Activated CD8-positive, alpha-beta memory T cell treated with anti-CD3 and anti-CD28 coated beads, Interleukin-2, amount 50 U/mL, for 1 hour (primary cell): Measurements from ENCODE around the gene TAS2R46.
"Not testable (repeated sequence)": the region's sequence is repeated elsewhere in the genome, so short reads cannot be mapped to it uniquely, and the experiment has no call there.

Source experiments
- DNase-seq: peaks from one replicate; pipeline ENCODE4 v3.0.0-alpha.2; 2020; ENCODE audit errors: extremely low read depth

Gene TAS2R46

GRCh38 chr12:11062194-11062593 lies at the start of gene TAS2R46:
Gene TAS2R46, minus strand, starts transcription at chr12:11062294. Its CDS starts 0 bp downstream, at chr12:11062294.
- DNase-seq = not testable (repeated sequence)

GRCh38 chr12:11111213-11111612 lies 49.1 kb upstream of the TAS2R46 start:
- DNase-seq = not testable (repeated sequence)

- DNase-seq = no peak
Measured at GRCh38 chr12:11108862-11109261, 46.8 kb upstream of the TAS2R46 start.

- no peak for DNase-seq
Measured at GRCh38 chr12:11107719-11108118, 45.6 kb upstream of the TAS2R46 start.

GRCh38 chr12:11106288-11106687 lies 44.2 kb upstream of the TAS2R46 start:
- no peak for DNase-seq

GRCh38 chr12:11105546-11105945 lies 43.5 kb upstream of the TAS2R46 start:
- DNase-seq = no peak

GRCh38 chr12:11094910-11095309 lies 32.8 kb upstream of the TAS2R46 start:
- DNase-seq = not testable (repeated sequence)

GRCh38 chr12:11092128-11092527 lies 30.0 kb upstream of the TAS2R46 start, which contains the start of gene TAS2R43:
Gene TAS2R43, minus strand, starts transcription at chr12:11092313. Its CDS starts 84 bp downstream, at chr12:11092229.
- DNase-seq = no peak

GRCh38 chr12:11089246-11089645 lies 27.2 kb upstream of the TAS2R46 start:
- DNase-seq = no peak

- DNase-seq = no peak
Measured at GRCh38 chr12:11085419-11085818, 23.3 kb upstream of the TAS2R46 start.

GRCh38 chr12:11081987-11082386 lies 19.9 kb upstream of the TAS2R46 start:
- no peak for DNase-seq

GRCh38 chr12:11078246-11078645 lies 16.2 kb upstream of the TAS2R46 start:
- DNase-seq = no peak

- no peak for DNase-seq
Measured at GRCh38 chr12:11075642-11076041, 13.5 kb upstream of the TAS2R46 start.

- DNase-seq = no peak
Measured at GRCh38 chr12:11071414-11071813, 9.3 kb upstream of the TAS2R46 start.

GRCh38 chr12:11070999-11071398 lies 8.9 kb upstream of the TAS2R46 start:
- no peak for DNase-seq

- DNase-seq = no peak
Measured at GRCh38 chr12:11069854-11070365, 7.8 kb upstream of the TAS2R46 start.

- DNase-seq = no peak
Measured at GRCh38 chr12:11067514-11067913, 5.4 kb upstream of the TAS2R46 start.

GRCh38 chr12:11059784-11060183 lies 2.3 kb downstream of the TAS2R46 start:
- DNase-seq = no peak

- no peak for DNase-seq
Measured at GRCh38 chr12:11059041-11059440, 3.1 kb downstream of the TAS2R46 start.

- DNase-seq = no peak
Measured at GRCh38 chr12:11055306-11055705, 6.8 kb downstream of the TAS2R46 start.

- DNase-seq = not testable (repeated sequence)
Measured at GRCh38 chr12:11049806-11050531, 12.1 kb downstream of the TAS2R46 start.

- not testable (repeated sequence) for DNase-seq
Measured at GRCh38 chr12:11041366-11041765, 20.7 kb downstream of the TAS2R46 start.

GRCh38 chr12:11040162-11040561 lies 21.9 kb downstream of the TAS2R46 start:
- no peak for DNase-seq

- DNase-seq = no peak
Measured at GRCh38 chr12:11039171-11039570, 22.9 kb downstream of the TAS2R46 start.
